Mesothelial cell of epicardium (in vitro differentiated cells): ENCODE measurements around the gene MCUB. TPM values are rescaled to one million over a fixed set of nuclear protein-coding genes. Genes with fewer than 3 reads are reported as not detected.

Source experiments
- DNase-seq, 2 experiments: peaks; one replicate each; pipeline ENCODE4 v3.0.0; 2021; ENCODE audit warnings: low spot score in 2 of 2; ENCODE audit not compliant: unreplicated experiment in 2 of 2
- H3K27ac Mint-ChIP-seq: 2 replicates; pipeline ENCODE4 v1.8.0; 2021; ENCODE audit warnings: mixed read lengths
- H3K27me3 Mint-ChIP-seq: 2 replicates; pipeline ENCODE4 v1.8.0; 2021; ENCODE audit warnings: low read depth, mixed read lengths
- H3K36me3 Mint-ChIP-seq: 2 replicates; pipeline ENCODE4 v1.8.0; 2021; ENCODE audit warnings: mixed read lengths
- H3K4me1 Mint-ChIP-seq: 2 replicates; pipeline ENCODE4 v1.8.0; 2021; ENCODE audit warnings: mixed read lengths
- H3K4me3 Mint-ChIP-seq: 2 replicates; pipeline ENCODE4 v1.8.0; 2021; ENCODE audit warnings: mild to moderate bottlenecking, moderate library complexity, mixed read lengths
- H3K9me3 Mint-ChIP-seq: 2 replicates; pipeline ENCODE4 v1.8.0; 2021; ENCODE audit warnings: mixed read lengths
- total RNA-seq: library from RNA; stranded (reverse); gene quantifications from 3 replicates; pipeline ENCODE4 v1.2.1, GENCODE V29; 2021
- TF ChIP-seq, protein P1 (sequence below): fragments of 200-600 bp; sonication (generic); IDR thresholded peaks from one replicate; pipeline ENCODE4 v1.5.0; 2021; ENCODE audit warnings: antibody characterized with exemption; ENCODE audit not compliant: unreplicated experiment

The MCUB gene
- total RNA-seq, 1 donor from 2014 or later = 3.0 TPM

DNA sequence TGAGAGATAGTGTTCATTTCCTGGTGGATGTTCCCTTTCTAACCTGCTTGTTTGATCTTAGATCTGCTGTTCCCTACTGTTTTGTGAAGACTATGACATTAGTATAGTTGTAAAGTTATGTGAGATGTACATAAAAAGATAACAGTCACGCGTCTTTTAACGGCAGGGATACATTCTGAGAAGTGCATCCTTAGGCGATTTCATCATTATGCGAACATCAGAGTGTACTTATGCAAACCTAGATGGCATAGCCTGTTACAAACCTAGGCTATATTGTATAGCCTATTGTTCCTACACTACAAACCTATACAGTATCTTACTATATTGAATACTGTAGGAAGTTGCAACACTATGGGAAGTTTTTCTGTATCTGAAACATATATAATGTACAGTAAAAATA lies 50.4 kb downstream of the MCUB start:
- Mint-ChIP-seq H3K4me3 (no peak overlapping the region), H3K4me1 (no peaks in the 10 kb centered on the region), H3K27me3 (no peaks in the 10 kb centered on the region), H3K27ac (no peak overlapping the region), H3K36me3 (peaks cover 8% of the 10 kb centered on the region), H3K9me3 (peaks cover 45% of the 10 kb centered on the region)
- no peak for DNase-seq
- TF ChIP-seq, protein P1, sequence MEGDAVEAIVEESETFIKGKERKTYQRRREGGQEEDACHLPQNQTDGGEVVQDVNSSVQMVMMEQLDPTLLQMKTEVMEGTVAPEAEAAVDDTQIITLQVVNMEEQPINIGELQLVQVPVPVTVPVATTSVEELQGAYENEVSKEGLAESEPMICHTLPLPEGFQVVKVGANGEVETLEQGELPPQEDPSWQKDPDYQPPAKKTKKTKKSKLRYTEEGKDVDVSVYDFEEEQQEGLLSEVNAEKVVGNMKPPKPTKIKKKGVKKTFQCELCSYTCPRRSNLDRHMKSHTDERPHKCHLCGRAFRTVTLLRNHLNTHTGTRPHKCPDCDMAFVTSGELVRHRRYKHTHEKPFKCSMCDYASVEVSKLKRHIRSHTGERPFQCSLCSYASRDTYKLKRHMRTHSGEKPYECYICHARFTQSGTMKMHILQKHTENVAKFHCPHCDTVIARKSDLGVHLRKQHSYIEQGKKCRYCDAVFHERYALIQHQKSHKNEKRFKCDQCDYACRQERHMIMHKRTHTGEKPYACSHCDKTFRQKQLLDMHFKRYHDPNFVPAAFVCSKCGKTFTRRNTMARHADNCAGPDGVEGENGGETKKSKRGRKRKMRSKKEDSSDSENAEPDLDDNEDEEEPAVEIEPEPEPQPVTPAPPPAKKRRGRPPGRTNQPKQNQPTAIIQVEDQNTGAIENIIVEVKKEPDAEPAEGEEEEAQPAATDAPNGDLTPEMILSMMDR = no peak

DNA sequence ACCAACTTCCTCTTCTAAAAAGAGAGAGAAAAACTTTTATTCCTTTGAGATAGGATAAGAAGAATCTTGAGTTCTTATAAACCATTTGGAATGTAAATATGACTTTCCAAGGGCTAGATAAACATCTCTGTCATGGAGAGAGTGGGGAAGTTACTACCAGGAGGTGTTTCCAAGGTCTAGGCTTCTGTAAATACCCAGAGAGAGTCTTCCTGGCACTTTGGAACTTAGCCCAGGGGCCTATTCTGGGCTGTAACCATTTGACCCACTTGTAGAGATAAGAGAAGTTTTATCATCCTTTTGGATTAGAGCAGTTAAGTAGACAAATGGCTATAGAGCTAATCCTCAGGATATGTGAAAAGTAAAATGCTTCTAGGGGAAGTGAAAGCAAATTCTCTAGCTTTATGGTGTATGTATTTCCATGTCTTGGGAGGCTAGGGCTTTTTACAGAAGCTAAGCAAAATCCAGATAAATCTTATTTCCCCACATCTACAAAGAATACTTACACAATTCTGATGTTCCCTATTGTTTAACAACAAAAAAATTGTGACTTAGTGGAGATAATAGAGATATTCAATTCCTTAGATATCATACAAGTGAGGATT lies 51.1 kb downstream of the MCUB start:
- peaks cover 41% of the 10 kb centered on the region for H3K9me3 Mint-ChIP-seq
- H3K36me3 Mint-ChIP-seq = peaks cover 8% of the 10 kb centered on the region
- H3K27ac Mint-ChIP-seq = no peak overlapping the region
- TF ChIP-seq, protein P1 = no peak
- no peak overlapping the region for H3K4me3 Mint-ChIP-seq
- no peaks in the 10 kb centered on the region for H3K4me1 Mint-ChIP-seq
- H3K27me3 Mint-ChIP-seq = no peaks in the 10 kb centered on the region
- no peak for DNase-seq

DNA sequence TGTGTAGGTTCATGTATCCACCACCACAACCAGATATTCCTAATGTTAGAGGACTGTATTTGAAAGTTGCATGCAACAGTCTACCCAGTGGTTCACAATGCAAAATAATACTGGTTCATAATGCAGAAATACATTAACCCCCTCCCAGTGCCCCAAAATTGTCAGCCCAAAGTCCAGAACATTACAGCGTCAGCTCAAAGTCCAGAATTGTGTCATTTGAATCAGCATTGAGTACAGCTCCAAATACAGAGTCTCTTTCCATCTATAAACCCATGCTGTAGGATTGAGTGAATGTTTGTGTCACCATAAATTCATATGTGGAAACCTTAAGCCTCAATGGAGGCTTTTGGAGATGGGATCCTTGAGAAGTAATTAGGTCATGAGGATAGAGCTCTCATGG lies 54.0 kb downstream of the MCUB start:
- no peak overlapping the region for H3K27ac Mint-ChIP-seq
- H3K4me1 Mint-ChIP-seq = peaks cover 2% of the 10 kb centered on the region
- TF ChIP-seq, protein P1 = no peak
- no peak for DNase-seq
- H3K27me3 Mint-ChIP-seq = no peaks in the 10 kb centered on the region
- no peaks in the 10 kb centered on the region for H3K36me3 Mint-ChIP-seq
- H3K4me3 Mint-ChIP-seq = no peak overlapping the region
- peaks cover 23% of the 10 kb centered on the region for H3K9me3 Mint-ChIP-seq

DNA sequence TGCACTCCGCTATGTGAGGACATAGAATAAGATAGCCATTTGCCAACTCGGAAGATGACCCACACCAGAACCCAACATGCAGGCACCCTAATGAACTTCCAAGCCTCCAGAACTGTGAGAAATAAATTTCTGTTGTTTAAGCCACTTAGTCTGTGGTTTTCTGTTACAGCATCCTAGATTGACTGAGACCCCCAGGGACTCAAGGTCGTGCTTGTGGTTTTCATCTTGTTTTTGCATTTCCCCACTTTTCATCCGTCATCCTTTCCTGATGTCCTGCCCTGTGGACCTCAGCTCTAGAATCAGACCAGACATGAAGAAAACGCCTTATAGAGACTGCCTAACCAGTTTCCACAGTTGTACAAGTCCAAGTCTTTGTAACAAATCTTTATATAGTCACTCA lies 54.4 kb downstream of the MCUB start:
- DNase-seq = no peak
- H3K9me3 Mint-ChIP-seq = peaks cover 21% of the 10 kb centered on the region

DNA sequence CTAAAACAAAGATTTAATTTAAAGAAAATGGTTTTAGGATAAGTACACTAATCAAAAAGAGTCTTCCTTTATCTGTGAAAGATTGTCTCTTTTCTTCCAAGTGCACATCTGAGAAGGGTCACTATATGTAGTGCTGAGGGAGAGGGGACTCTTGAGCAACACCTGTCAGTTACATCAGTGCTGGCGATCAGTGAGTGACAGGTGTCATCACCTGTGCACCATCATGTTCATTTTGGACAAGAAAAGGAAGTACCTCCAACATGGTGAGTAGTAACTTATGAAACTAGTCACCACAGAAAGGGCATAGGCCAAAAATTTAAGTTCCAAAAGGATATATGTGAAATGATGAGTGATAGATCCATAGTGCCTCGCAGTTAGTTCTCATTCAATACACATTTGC lies 55.7 kb downstream of the MCUB start:
- peaks cover 11% of the 10 kb centered on the region for H3K9me3 Mint-ChIP-seq
- no peak overlapping the region for H3K4me3 Mint-ChIP-seq
- H3K27ac Mint-ChIP-seq = no peak overlapping the region
- H3K4me1 Mint-ChIP-seq = peaks cover 2% of the 10 kb centered on the region
- no peaks in the 10 kb centered on the region for H3K36me3 Mint-ChIP-seq
- DNase-seq = no peak
- H3K27me3 Mint-ChIP-seq = no peaks in the 10 kb centered on the region
- TF ChIP-seq, protein P1 = no peak

More for the DNA sequence above, 54.4 kb downstream of the MCUB start:
- Mint-ChIP-seq H3K36me3 (no peaks in the 10 kb centered on the region), H3K4me1 (peaks cover 2% of the 10 kb centered on the region), H3K4me3 (no peak overlapping the region), H3K27me3 (no peaks in the 10 kb centered on the region), H3K27ac (no peak overlapping the region)
- TF ChIP-seq, protein P1 = no peak

DNA sequence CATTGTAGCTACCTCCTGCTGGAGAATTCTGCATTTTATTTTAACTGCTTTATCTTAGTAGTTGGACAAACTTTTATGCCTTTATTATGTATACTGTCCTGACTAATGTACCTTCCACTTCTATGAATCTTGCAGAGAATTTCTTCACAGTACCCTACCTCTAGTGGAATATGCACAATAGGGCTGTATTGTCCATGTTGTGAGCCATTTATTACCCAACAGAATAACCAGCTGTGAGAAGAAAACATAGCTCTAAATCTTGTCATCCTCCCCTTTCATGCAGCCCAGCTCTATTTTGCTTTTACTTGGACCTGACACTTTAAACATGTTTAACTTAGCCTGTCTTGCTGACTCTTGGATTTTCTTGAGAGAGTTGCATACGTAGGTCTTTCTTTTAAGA lies 56.2 kb downstream of the MCUB start:
- peaks cover 6% of the 10 kb centered on the region for H3K9me3 Mint-ChIP-seq
- H3K27ac Mint-ChIP-seq = no peak overlapping the region
- no peak for DNase-seq
- peaks cover 2% of the 10 kb centered on the region for H3K4me1 Mint-ChIP-seq
- no peak overlapping the region for H3K4me3 Mint-ChIP-seq
- H3K36me3 Mint-ChIP-seq = no peaks in the 10 kb centered on the region
- TF ChIP-seq, protein P1 = no peak
- no peaks in the 10 kb centered on the region for H3K27me3 Mint-ChIP-seq
